Hepatocyte (in vitro differentiated cells): ENCODE measurements around the gene ERI2. TPM values are rescaled to one million over a fixed set of nuclear protein-coding genes. Genes with fewer than 3 reads are reported as not detected.

ENCODE experiments used
- DNase-seq: peaks from one replicate; pipeline ENCODE4 v3.0.0-alpha.2; 2016; ENCODE audit warnings: low spot score
- H2AFZ ChIP-seq: fragments of 200-600 bp; sonication (generic); 2 replicates; pipeline ENCODE4 v1.6.0; 2016; ENCODE audit warnings: antibody characterized with exemption, mild to moderate bottlenecking
- H3K27ac ChIP-seq: fragments of 200-600 bp; sonication (generic); 2 replicates; pipeline ENCODE4 v1.5.1; 2016; ENCODE audit warnings: mild to moderate bottlenecking
- H3K27me3 ChIP-seq: fragments of 200-600 bp; sonication (generic); 2 replicates; pipeline ENCODE4 v1.6.1; 2016
- H3K36me3 ChIP-seq: fragments of 200-600 bp; sonication (generic); replicated peaks from 2 replicates; pipeline ENCODE4 v1.5.1; 2016; ENCODE audit warnings: low read depth; ENCODE audit not compliant: insufficient read depth
- H3K4me1 ChIP-seq: fragments of 200-600 bp; sonication (generic); 2 replicates; pipeline ENCODE4 v1.5.1; 2016; ENCODE audit warnings: mild to moderate bottlenecking, moderate library complexity; ENCODE audit not compliant: insufficient read depth
- H3K4me2 ChIP-seq: fragments of 200-600 bp; sonication (generic); 2 replicates; pipeline ENCODE4 v1.6.0; 2016
- H3K4me3 ChIP-seq: fragments of 200-600 bp; sonication (generic); 2 replicates; pipeline ENCODE4 v1.5.1; 2016; ENCODE audit warnings: mild to moderate bottlenecking
- H3K79me2 ChIP-seq: fragments of 200-600 bp; sonication (generic); 2 replicates; pipeline ENCODE4 v1.6.0; 2017; ENCODE audit warnings: mild to moderate bottlenecking
- H3K9me2 ChIP-seq: fragments of 200-600 bp; sonication (generic); replicated peaks from 2 replicates; pipeline ENCODE4 v1.6.0; 2017; ENCODE audit warnings: mild to moderate bottlenecking; ENCODE audit not compliant: insufficient read depth
- H3K9me3 ChIP-seq: fragments of 200-600 bp; sonication (generic); 2 replicates; pipeline ENCODE4 v1.5.1; 2016; ENCODE audit warnings: low read depth, mild to moderate bottlenecking
- H4K20me1 ChIP-seq: fragments of 200-600 bp; sonication (generic); 2 replicates; pipeline ENCODE4 v1.6.0; 2016; ENCODE audit warnings: mild to moderate bottlenecking; ENCODE audit not compliant: insufficient read depth, poor library complexity, severe bottlenecking
- CTCF ChIP-seq: fragments of 200-600 bp; sonication (generic); IDR thresholded peaks from 2 replicates; pipeline ENCODE4 v1.5.1; 2016; ENCODE audit warnings: antibody characterized with exemption, mild to moderate bottlenecking; ENCODE audit not compliant: poor library complexity
- EZH2 ChIP-seq: fragments of 200-600 bp; sonication (generic); IDR thresholded peaks from 2 replicates; pipeline ENCODE4 v1.6.1; 2016; ENCODE audit warnings: antibody characterized with exemption, mild to moderate bottlenecking, borderline replicate concordance
- EZH2phosphoT487 ChIP-seq: fragments of 200-600 bp; sonication (generic); IDR thresholded peaks from one replicate; pipeline ENCODE4 v1.6.1; 2018; ENCODE audit warnings: antibody characterized with exemption, mild to moderate bottlenecking, low read depth, moderate library complexity; ENCODE audit not compliant: unreplicated experiment, severe bottlenecking
- whole genome bisulfite sequencing: methylation state at CpG from one replicate; pipeline ENCODE4 v1.1.6; 2016; ENCODE audit warnings: low lambda C conversion rate; ENCODE audit errors: missing lambda C conversion rate; 5-methylcytosine and 5-hydroxymethylcytosine counted together
- polyA plus RNA-seq: library from polyadenylated mRNA; unstranded; fragments of >200 nt; fragmentation: Nextera tagmentation; extraction: Ambion mirVana; gene quantifications from 2 replicates; pipeline ENCODE4 v1.2.1, GENCODE V29; 2016
- total RNA-seq: library from RNA; depleted of rRNA; stranded (reverse); fragments of >200 nt; gene quantifications from 2 replicates; pipeline ENCODE4 v1.2.3, GENCODE V29; 2014

Gene ERI2
- total and polyA plus RNA-seq, 2 experiments from 2014 or later, result 6.9 to 26.9 TPM

DNA sequence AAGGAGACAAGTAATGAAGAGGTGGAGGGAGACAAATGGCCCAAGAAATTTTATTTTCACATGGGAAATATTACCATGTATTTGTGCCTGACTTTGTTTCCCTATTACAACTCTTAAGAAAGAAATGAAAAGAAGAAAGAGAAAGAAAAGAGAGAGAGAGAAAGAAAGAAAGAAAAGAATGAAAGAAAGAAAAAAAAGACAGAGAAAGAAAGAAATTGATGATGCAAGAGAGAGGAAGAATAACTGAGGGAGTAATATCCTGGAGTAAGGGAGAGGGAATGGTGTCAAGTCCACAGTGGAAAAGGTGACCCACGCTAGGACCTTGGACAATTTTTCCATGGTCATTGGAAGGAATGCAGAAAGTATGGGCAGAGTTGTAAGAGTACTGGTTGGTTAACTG is 52.5 kb downstream of the ERI2 start:
- Histone ChIP-seq H3K4me2 (no peak overlapping the region), H2AFZ (no peak overlapping the region), H4K20me1 (no peaks in the 10 kb centered on the region), H3K4me1 (no peaks in the 10 kb centered on the region), H3K4me3 (no peak overlapping the region), H3K27ac (no peak overlapping the region), H3K36me3 (no peaks in the 10 kb centered on the region), H3K9me3 (no peaks in the 10 kb centered on the region), H3K27me3 (no peaks in the 10 kb centered on the region), H3K79me2 (no peaks in the 10 kb centered on the region), H3K9me2 (no peaks in the 10 kb centered on the region)
- TF ChIP-seq EZH2phosphoT487 (no peak), EZH2 (no peak), CTCF (no peak)
- no peak for DNase-seq
- 85% methylated on average over 1 of the region's 1 CpG for WGBS

DNA sequence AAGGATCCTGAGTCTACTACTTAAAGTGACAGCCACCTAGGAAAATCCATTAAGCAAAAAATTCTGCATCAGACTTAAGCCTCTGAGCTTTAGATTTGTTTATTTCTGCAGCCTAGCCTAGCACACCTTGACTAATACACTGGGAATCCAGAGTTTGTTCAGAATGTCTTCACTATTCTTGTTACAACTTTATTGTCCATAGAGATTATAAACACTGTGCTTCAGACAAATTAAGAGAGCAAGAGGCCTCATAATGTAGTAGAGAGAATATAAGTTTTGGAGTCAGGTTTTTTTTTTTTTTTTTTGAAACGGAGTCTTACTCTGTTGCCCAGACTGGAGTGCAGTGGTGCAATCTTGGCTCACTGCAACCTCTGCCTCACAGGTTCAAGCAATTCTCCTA is 55.7 kb downstream of the ERI2 start:
- no peaks in the 10 kb centered on the region for H3K79me2 ChIP-seq
- 73% methylated on average over 1 of the region's 1 CpG for WGBS
- H3K4me2 ChIP-seq, result no peak overlapping the region

DNA sequence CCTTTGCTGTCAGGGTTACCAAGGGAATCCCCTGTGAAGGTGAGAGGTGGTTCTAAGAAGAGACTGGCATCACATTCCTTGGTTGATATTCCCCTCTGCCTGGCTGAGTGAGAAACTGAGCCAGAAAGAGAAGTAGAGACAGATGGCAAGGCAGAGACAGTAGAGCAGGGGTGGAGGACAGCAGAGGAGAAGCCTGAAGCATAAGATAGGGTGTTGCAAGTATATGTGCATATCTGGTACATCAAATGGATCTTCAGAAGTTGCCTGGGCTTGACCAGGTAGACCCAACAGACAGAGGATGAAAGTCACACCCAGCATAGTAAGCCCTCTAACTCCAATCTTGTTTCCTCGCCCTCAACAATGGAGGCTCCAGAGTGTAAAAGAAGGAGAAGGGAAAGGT is 56.8 kb downstream of the ERI2 start:
- no peaks in the 10 kb centered on the region for H4K20me1 ChIP-seq
- no peak overlapping the region for H2AFZ ChIP-seq
- no peak overlapping the region for H3K4me2 ChIP-seq
- no peak overlapping the region for H3K4me3 ChIP-seq
- no peaks in the 10 kb centered on the region for H3K79me2 ChIP-seq
- no peaks in the 10 kb centered on the region for H3K36me3 ChIP-seq
- TF ChIP-seq CTCF (no peak), EZH2phosphoT487 (no peak), EZH2 (no peak)
- H3K9me2 ChIP-seq, result no peaks in the 10 kb centered on the region
- H3K27ac ChIP-seq, result no peak overlapping the region
- no peaks in the 10 kb centered on the region for H3K9me3 ChIP-seq
- no peaks in the 10 kb centered on the region for H3K4me1 ChIP-seq
- H3K27me3 ChIP-seq, result no peaks in the 10 kb centered on the region
- WGBS, result 87% methylated on average over 1 of the region's 1 CpG
- no peak for DNase-seq

More for the DNA sequence above, 55.7 kb downstream of the ERI2 start:
- no peaks in the 10 kb centered on the region for H4K20me1 ChIP-seq
- no peak overlapping the region for H3K27ac ChIP-seq
- no peak overlapping the region for H2AFZ ChIP-seq
- H3K9me3 ChIP-seq, result no peaks in the 10 kb centered on the region
- no peak overlapping the region for H3K4me3 ChIP-seq
- no peaks in the 10 kb centered on the region for H3K9me2 ChIP-seq
- H3K27me3 ChIP-seq, result no peaks in the 10 kb centered on the region
- no peaks in the 10 kb centered on the region for H3K4me1 ChIP-seq
- H3K36me3 ChIP-seq, result no peaks in the 10 kb centered on the region
- DNase-seq, result no peak
- TF ChIP-seq EZH2phosphoT487 (no peak), EZH2 (no peak), CTCF (no peak)
